GM12875 (cell line): ENCODE data around the gene ROBO1.

Experiments
- H3K4me3 ChIP-seq: one replicate; pipeline ENCODE4 v1.5.1; 2011; ENCODE audit warnings: low read depth, low read length, control low read depth
- TF ChIP-seq, protein P1 (sequence below): IDR thresholded peaks from 2 replicates; pipeline ENCODE4 v1.5.1; 2011; ENCODE audit warnings: low read depth, mild to moderate bottlenecking, control low read depth, inconsistent platforms, low read length, moderate library complexity, borderline replicate concordance; ENCODE audit not compliant: insufficient read depth

Gene ROBO1

DNA sequence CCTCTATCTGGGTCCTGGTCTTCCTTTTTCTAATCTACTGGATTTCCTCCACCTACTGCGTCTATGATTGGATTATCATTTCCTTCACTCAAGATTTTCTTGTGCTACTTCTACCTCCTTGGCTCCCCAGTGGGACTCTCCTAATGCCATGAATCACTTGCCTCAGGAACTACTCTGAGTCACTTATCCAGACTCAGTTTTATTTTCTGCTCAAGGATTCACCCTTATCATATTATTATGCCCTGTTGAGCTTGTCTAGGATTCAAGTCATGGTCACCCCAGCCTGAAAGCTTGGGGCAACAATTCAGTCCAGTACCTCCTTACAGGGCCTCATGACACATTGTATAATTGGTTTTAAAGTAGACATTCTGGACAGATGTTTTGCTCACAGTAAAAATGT lies 968.1 kb downstream of the ROBO1 start:
- TF ChIP-seq, protein P1, sequence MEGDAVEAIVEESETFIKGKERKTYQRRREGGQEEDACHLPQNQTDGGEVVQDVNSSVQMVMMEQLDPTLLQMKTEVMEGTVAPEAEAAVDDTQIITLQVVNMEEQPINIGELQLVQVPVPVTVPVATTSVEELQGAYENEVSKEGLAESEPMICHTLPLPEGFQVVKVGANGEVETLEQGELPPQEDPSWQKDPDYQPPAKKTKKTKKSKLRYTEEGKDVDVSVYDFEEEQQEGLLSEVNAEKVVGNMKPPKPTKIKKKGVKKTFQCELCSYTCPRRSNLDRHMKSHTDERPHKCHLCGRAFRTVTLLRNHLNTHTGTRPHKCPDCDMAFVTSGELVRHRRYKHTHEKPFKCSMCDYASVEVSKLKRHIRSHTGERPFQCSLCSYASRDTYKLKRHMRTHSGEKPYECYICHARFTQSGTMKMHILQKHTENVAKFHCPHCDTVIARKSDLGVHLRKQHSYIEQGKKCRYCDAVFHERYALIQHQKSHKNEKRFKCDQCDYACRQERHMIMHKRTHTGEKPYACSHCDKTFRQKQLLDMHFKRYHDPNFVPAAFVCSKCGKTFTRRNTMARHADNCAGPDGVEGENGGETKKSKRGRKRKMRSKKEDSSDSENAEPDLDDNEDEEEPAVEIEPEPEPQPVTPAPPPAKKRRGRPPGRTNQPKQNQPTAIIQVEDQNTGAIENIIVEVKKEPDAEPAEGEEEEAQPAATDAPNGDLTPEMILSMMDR, result no peak
- H3K4me3 ChIP-seq, result no peak overlapping the region

GRCh38 chr3:78798266-78798832 lies 969.4 kb downstream of the ROBO1 start:
- TF ChIP-seq, protein P1, result no peak
- no peak overlapping the region for H3K4me3 ChIP-seq

- no peak overlapping the region for H3K4me3 ChIP-seq
- TF ChIP-seq, protein P1, result no peak
These were observed 973.4 kb downstream of the ROBO1 start for GRCh38 chr3:78794431-78794830.

- TF ChIP-seq, protein P1, result no peak
- H3K4me3 ChIP-seq, result no peak overlapping the region
These were observed 975.1 kb downstream of the ROBO1 start for GRCh38 chr3:78792733-78793132.

DNA sequence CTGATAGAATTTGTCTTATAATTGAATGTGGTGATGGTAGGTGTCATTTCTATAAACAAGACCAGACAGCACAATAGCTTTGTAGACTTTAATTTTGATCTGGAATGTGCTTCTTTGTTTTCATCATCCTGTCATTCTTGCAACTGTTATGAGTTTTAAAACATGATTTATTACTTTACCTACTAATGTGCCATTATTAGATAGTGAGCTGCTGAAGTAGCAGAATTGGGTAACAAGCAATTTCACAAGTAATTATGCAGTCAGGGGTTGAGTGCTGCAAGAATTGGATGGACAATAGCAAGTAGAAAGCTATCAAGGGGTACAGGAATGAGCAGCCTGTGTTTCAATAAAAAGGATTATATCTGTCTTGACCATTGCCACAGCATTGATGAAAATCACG lies 975.6 kb downstream of the ROBO1 start:
- H3K4me3 ChIP-seq, result no peak overlapping the region
- TF ChIP-seq, protein P1, result no peak

DNA sequence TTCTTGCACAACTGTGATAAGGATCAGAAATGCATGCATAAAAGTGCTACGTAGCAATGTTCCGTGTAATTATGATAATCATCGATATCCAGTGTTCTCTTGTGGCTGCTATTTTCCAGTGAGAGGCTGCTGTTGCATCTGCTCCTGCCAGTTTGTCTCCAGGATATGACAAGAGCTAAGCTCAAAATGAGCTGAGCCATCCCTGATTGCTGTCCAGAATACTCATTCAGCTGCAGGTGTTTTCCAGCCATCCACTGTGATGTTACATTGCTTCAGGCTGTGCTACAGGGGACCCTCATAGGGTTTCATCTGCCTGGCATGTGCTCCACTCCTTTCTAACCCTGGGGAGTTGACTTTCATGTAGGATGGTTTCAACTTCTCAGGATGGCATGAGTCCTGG lies 976.0 kb downstream of the ROBO1 start:
- TF ChIP-seq, protein P1, result no peak
- no peak overlapping the region for H3K4me3 ChIP-seq

DNA sequence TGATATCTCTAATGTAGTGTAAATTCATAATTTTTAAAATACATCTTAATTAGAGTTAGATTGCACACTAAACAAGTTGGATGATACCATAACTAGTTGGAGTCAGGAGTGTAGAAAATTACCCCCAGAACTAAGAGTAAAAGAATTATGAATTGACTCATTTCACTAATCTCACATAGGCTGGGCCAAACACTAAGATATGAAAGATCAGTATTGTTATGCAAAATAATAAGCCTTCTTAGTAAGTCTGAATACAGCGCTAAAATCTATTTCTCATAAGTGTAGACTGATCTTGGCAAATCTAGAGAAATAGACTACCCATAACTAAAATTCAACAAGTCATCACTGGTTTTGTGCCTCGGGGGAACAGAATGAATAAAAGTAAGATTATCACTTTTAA lies 979.0 kb downstream of the ROBO1 start:
- TF ChIP-seq, protein P1, result no peak

More for the DNA sequence above, 979.0 kb downstream of the ROBO1 start:
- no peak overlapping the region for H3K4me3 ChIP-seq
